Right atrium auricular region (tissue), 2 donors: ENCODE data around the gene NECAB3. TPM values are rescaled to one million over a fixed set of nuclear protein-coding genes. Genes with fewer than 3 reads are reported as not detected.
A peak's percentile ranks its signal among the peaks of the same experiment; 100 is the strongest.

Experiments
- DNase-seq: peaks from one replicate; pipeline ENCODE4 v3.0.0-alpha.2; 2019; ENCODE audit warnings: low spot score
- H3K27ac ChIP-seq, 2 donors: fragments of 200-600 bp; sonication (generic); 1 replicate in 1 of 2; 2 replicates in 1 of 2; pipeline ENCODE4 v1.5.1; 2016 to 2019
- H3K27me3 ChIP-seq, 2 donors: fragments of 200-600 bp; sonication (generic); one replicate each; pipeline versions ENCODE4 v1.5.1 to v1.6.0; 2017 to 2019
- H3K36me3 ChIP-seq: fragments of 200-600 bp; sonication (generic); one replicate; pipeline ENCODE4 v1.5.1; 2016
- H3K4me1 ChIP-seq, 2 donors: fragments of 200-600 bp; sonication (generic); one replicate each; pipeline versions ENCODE4 v1.5.1 to v1.6.0; 2017 to 2019
- H3K4me3 ChIP-seq, 2 donors: fragments of 200-600 bp; sonication (generic); 1 replicate in 1 of 2; 2 replicates in 1 of 2; pipeline ENCODE4 v1.5.1; 2017 to 2019; ENCODE audit warnings: mild to moderate bottlenecking in 1 of 2, moderate library complexity in 1 of 2
- H3K9me3 ChIP-seq, 2 donors: fragments of 200-600 bp; sonication (generic); one replicate each; pipeline ENCODE4 v1.5.1; 2019
- total RNA-seq, 2 donors: library from RNA; depleted of rRNA; stranded (reverse); fragments of >200 nt; gene quantifications; one replicate each; pipeline ENCODE4 v1.1.0, GENCODE V29; 2016
- TF ChIP-seq, protein P1 (sequence below), 2 donors: fragments of 200-600 bp; sonication (generic); IDR thresholded peaks; one replicate each; pipeline ENCODE4 v1.5.1; 2019; ENCODE audit warnings: antibody characterized with exemption in 2 of 2

The NECAB3 gene
- total RNA-seq, 2 donors from 2014 or later, result 81.7 to 88.4 TPM

- Histone ChIP-seq H3K36me3 (no peaks in the 10 kb centered on the region), H3K9me3 (no peaks in the 10 kb centered on the region), H3K4me1 (peaks cover 0 to 19% of the 10 kb centered on the region in 2 donors), H3K27me3 (no peaks in the 10 kb centered on the region), H3K4me3 (no peak overlapping the region), H3K27ac (peak overlapping the region; percentile 35)
- TF ChIP-seq, protein P1, sequence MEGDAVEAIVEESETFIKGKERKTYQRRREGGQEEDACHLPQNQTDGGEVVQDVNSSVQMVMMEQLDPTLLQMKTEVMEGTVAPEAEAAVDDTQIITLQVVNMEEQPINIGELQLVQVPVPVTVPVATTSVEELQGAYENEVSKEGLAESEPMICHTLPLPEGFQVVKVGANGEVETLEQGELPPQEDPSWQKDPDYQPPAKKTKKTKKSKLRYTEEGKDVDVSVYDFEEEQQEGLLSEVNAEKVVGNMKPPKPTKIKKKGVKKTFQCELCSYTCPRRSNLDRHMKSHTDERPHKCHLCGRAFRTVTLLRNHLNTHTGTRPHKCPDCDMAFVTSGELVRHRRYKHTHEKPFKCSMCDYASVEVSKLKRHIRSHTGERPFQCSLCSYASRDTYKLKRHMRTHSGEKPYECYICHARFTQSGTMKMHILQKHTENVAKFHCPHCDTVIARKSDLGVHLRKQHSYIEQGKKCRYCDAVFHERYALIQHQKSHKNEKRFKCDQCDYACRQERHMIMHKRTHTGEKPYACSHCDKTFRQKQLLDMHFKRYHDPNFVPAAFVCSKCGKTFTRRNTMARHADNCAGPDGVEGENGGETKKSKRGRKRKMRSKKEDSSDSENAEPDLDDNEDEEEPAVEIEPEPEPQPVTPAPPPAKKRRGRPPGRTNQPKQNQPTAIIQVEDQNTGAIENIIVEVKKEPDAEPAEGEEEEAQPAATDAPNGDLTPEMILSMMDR (IDR thresholded peaks at IDR 0.05), result no peak
- DNase-seq, result peak; percentile 75
These were observed 19.8 kb upstream of the NECAB3 start for GRCh38 chr20:33693741-33694638.

- DNase-seq, result no peak
- Histone ChIP-seq H3K9me3 (no peaks in the 10 kb centered on the region), H3K27ac (peak overlapping the region in 1 of 2 donors; percentile 35), H3K4me1 (peaks cover 0 to 23% of the 10 kb centered on the region in 2 donors), H3K36me3 (no peaks in the 10 kb centered on the region), H3K27me3 (no peaks in the 10 kb centered on the region), H3K4me3 (no peak overlapping the region)
- TF ChIP-seq, protein P1 (IDR thresholded peaks at IDR 0.05), result no peak
These were observed 19.1 kb upstream of the NECAB3 start for GRCh38 chr20:33693289-33693688.

- peaks cover 0 to 37% of the 10 kb centered on the region in 2 donors for H3K4me1 ChIP-seq
These were observed 15.7 kb upstream of the NECAB3 start for GRCh38 chr20:33689973-33690372.

DNA sequence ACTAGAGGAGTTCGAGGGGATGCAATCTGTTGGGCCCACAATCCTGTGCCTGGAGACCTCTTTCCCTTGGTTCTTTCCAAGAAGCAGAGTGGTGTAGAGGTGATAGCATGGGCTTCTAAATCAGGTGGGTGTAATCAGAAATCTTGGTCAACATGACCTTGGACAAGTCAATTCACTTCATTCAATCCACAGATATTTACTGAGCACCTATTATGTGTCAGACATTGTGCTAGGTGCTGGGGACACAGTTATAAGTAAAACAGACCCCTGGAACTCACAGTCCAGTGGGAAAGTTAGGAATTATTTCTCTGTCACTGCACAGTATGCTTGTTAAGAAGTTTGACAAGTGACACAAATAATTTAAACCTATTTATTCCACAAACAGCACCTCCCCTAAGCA lies 15.3 kb upstream of the NECAB3 start:
- Histone ChIP-seq H3K9me3 (no peaks in the 10 kb centered on the region), H3K4me3 (no peak overlapping the region), H3K4me1 (peaks cover 0 to 42% of the 10 kb centered on the region in 2 donors), H3K27me3 (no peaks in the 10 kb centered on the region), H3K36me3 (no peaks in the 10 kb centered on the region), H3K27ac (no peak overlapping the region)
- TF ChIP-seq, protein P1 (IDR thresholded peaks at IDR 0.05), result no peak
- no peak for DNase-seq

More at GRCh38 chr20:33689973-33690372, 15.7 kb upstream of the NECAB3 start:
- H3K9me3 ChIP-seq, result no peaks in the 10 kb centered on the region
- TF ChIP-seq, protein P1 (IDR thresholded peaks at IDR 0.05), result no peak
- no peaks in the 10 kb centered on the region for H3K27me3 ChIP-seq
- DNase-seq, result no peak
- no peaks in the 10 kb centered on the region for H3K36me3 ChIP-seq
- no peak overlapping the region for H3K27ac ChIP-seq
- no peak overlapping the region for H3K4me3 ChIP-seq

DNA sequence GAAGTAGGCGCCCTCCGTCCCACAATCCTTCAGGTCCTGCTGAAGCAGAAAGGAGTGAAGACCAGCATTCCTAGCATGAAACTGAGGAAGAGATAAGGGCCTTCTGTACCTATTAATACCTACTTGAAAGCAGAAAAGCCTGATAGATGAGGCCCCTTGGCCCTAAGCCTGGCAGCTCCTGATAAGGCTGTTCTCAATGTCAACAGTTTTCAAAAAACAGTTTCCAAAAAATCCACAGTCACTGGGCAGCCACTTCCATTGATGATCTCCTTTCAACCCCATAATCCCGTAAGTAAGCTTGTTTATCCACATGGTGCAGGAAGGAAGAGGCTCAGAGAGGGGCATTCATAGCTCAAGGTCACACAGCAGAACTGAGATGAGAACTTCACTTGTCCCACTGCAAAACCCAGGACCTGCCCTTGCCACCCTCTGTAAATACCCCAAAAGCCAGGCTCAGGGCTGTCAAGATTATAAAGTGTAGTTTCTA lies 14.8 kb upstream of the NECAB3 start:
- Histone ChIP-seq H3K36me3 (no peaks in the 10 kb centered on the region), H3K4me1 (peaks cover 0 to 44% of the 10 kb centered on the region in 2 donors), H3K27me3 (no peaks in the 10 kb centered on the region), H3K27ac (no peak overlapping the region), H3K9me3 (no peaks in the 10 kb centered on the region), H3K4me3 (no peak overlapping the region)
- TF ChIP-seq, protein P1 (IDR thresholded peaks at IDR 0.05), result no peak
- no peak for DNase-seq
